SK-N-SH treated with all-trans-retinoic acid at 6 μM for 48 hours (cell line): ENCODE data around the gene DHCR24.

Source experiments
- ATAC-seq: fragments of 200-7000 bp; cut with Tn5 transposase; 3 replicates; pipeline ENCODE4 v1.9.1; 2020; ENCODE audit warnings: mild to moderate bottlenecking, moderate library complexity
- ARNTL ChIP-seq: fragments of 450-650 bp; formaldehyde crosslinking; IDR thresholded peaks from 2 replicates; pipeline ENCODE4 v1.5.0; 2020; ENCODE audit warnings: low read depth, mild to moderate bottlenecking, moderate library complexity, borderline replicate concordance
- BACH2 ChIP-seq: fragments of 250-450 bp; sonication (Bioruptor Pico); IDR thresholded peaks from 2 replicates; pipeline ENCODE4 v1.9.0; 2021; ENCODE audit warnings: mild to moderate bottlenecking, borderline replicate concordance
- CREB5 ChIP-seq: fragments of 250-450 bp; sonication (Bioruptor Pico); IDR thresholded peaks from 2 replicates; pipeline ENCODE4 v1.5.1; 2020; ENCODE audit warnings: low read depth, mild to moderate bottlenecking, moderate library complexity
- CSDC2 ChIP-seq: fragments of 250-450 bp; sonication (Bioruptor Pico); IDR thresholded peaks from 2 replicates; pipeline ENCODE4 v1.5.0; 2020; ENCODE audit warnings: mild to moderate bottlenecking, moderate library complexity
- CSRNP3 ChIP-seq: fragments of 250-450 bp; sonication (Bioruptor Pico); IDR thresholded peaks from 2 replicates; pipeline ENCODE4 v1.5.1; 2021; ENCODE audit warnings: mild to moderate bottlenecking, moderate library complexity
- ESRRG ChIP-seq: fragments of 250-450 bp; sonication (Bioruptor Pico); IDR thresholded peaks from 2 replicates; pipeline ENCODE4 v1.6.1; 2021; ENCODE audit warnings: mild to moderate bottlenecking
- GLIS3 ChIP-seq: fragments of 250-450 bp; sonication (Bioruptor Pico); IDR thresholded peaks from 2 replicates; pipeline ENCODE4 v1.5.0; 2020; ENCODE audit warnings: mild to moderate bottlenecking, moderate library complexity
- OSR1 ChIP-seq: fragments of 250-450 bp; sonication (Bioruptor Pico); IDR thresholded peaks from 2 replicates; pipeline ENCODE4 v1.8.0; 2022; ENCODE audit warnings: moderate library complexity, mild to moderate bottlenecking, inconsistent platforms
- PATZ1 ChIP-seq: fragments of 250-450 bp; sonication (Bioruptor Pico); IDR thresholded peaks from 2 replicates; pipeline ENCODE4 v1.8.0; 2020; ENCODE audit warnings: mild to moderate bottlenecking, moderate library complexity, borderline replicate concordance
- POU6F1 ChIP-seq: fragments of 250-450 bp; sonication (Bioruptor Pico); IDR thresholded peaks from 2 replicates; pipeline ENCODE4 v1.8.0; 2021; ENCODE audit warnings: low read depth, mild to moderate bottlenecking, moderate library complexity, borderline replicate concordance
- PPARA ChIP-seq: fragments of 250-450 bp; sonication (Bioruptor Pico); IDR thresholded peaks from 2 replicates; pipeline ENCODE4 v1.5.0; 2020; ENCODE audit warnings: mild to moderate bottlenecking, borderline replicate concordance
- RARB ChIP-seq: fragments of 250-450 bp; sonication (Bioruptor Pico); IDR thresholded peaks from 2 replicates; pipeline ENCODE4 v1.8.0; 2021; ENCODE audit warnings: mild to moderate bottlenecking, moderate library complexity
- SNAI2 ChIP-seq: fragments of 250-450 bp; sonication (Bioruptor Pico); IDR thresholded peaks from 2 replicates; pipeline ENCODE4 v1.5.0; 2020; ENCODE audit warnings: mild to moderate bottlenecking, moderate library complexity
- TCF4 ChIP-seq: fragments of 250-450 bp; sonication (Bioruptor Pico); IDR thresholded peaks from 2 replicates; pipeline ENCODE4 v1.8.0; 2021; ENCODE audit warnings: mild to moderate bottlenecking, moderate library complexity, borderline replicate concordance
- TOX ChIP-seq: fragments of 250-450 bp; sonication (Bioruptor Pico); IDR thresholded peaks from 2 replicates; pipeline ENCODE4 v1.8.0; 2021; ENCODE audit warnings: mild to moderate bottlenecking, moderate library complexity, borderline replicate concordance
- TSHZ2 ChIP-seq: fragments of 250-450 bp; sonication (Bioruptor Pico); IDR thresholded peaks from 2 replicates; pipeline ENCODE4 v1.5.0; 2020; ENCODE audit warnings: mild to moderate bottlenecking, moderate library complexity
- ZC3H10 ChIP-seq: fragments of 250-450 bp; sonication (Bioruptor Pico); IDR thresholded peaks from 2 replicates; pipeline ENCODE4 v1.5.1; 2021; ENCODE audit warnings: mild to moderate bottlenecking, moderate library complexity
- ZFP3 ChIP-seq: fragments of 250-450 bp; sonication (Bioruptor Pico); IDR thresholded peaks from 2 replicates; pipeline ENCODE4 v1.5.0; 2020; ENCODE audit warnings: mild to moderate bottlenecking, moderate library complexity
- ZFP30 ChIP-seq: fragments of 450-650 bp; formaldehyde crosslinking; IDR thresholded peaks from 2 replicates; pipeline ENCODE4 v1.5.0; 2022; ENCODE audit warnings: mild to moderate bottlenecking, moderate library complexity
- ZNF565 ChIP-seq: fragments of 450-650 bp; formaldehyde crosslinking; conservative IDR thresholded peaks from 2 replicates; pipeline ENCODE4 v1.5.0; 2020; ENCODE audit warnings: low read depth, mild to moderate bottlenecking, moderate library complexity
- ZNF70 ChIP-seq: fragments of 450-650 bp; formaldehyde crosslinking; IDR thresholded peaks from 2 replicates; pipeline ENCODE4 v1.5.0; 2020; ENCODE audit warnings: mild to moderate bottlenecking, moderate library complexity
- ZNF8 ChIP-seq: fragments of 450-650 bp; formaldehyde crosslinking; IDR thresholded peaks from 2 replicates; pipeline ENCODE4 v1.5.0; 2020; ENCODE audit warnings: mild to moderate bottlenecking, moderate library complexity

DHCR24 gene

GRCh38 chr1:54851406-54851805 is 35.6 kb downstream of the DHCR24 start:
- no peak for ATAC-seq
- TF ChIP-seq SNAI2 (no peak), RARB (no peak), ZFP30 (CRISPR knock-in tag) (no peak), GLIS3 (CRISPR knock-in tag) (no peak), ZFP3 (CRISPR knock-in tag) (no peak), ZNF8 (CRISPR knock-in tag) (no peak), BACH2 (CRISPR knock-in tag) (no peak), ZC3H10 (CRISPR knock-in tag) (no peak), ZNF565 (CRISPR knock-in tag) (no peak), TOX (CRISPR knock-in tag) (no peak), ESRRG (no peak), ARNTL (CRISPR knock-in tag) (no peak), TCF4 (CRISPR knock-in tag) (no peak), CREB5 (no peak), CSDC2 (no peak)

GRCh38 chr1:54850737-54851136 is 36.3 kb downstream of the DHCR24 start:
- no peak for ATAC-seq
- TF ChIP-seq CSRNP3 (no peak), ZNF8 (CRISPR knock-in tag) (no peak), ZNF565 (CRISPR knock-in tag) (no peak), ZC3H10 (CRISPR knock-in tag) (no peak), PATZ1 (no peak), ZFP30 (CRISPR knock-in tag) (no peak), ZNF70 (CRISPR knock-in tag) (no peak)

GRCh38 chr1:54850069-54850730 is 36.8 kb downstream of the DHCR24 start:
- TF ChIP-seq ESRRG = no peak
- no peak for TF ChIP-seq CSRNP3
- TF ChIP-seq ZNF565 (CRISPR knock-in tag) = no peak
- TF ChIP-seq CSDC2 = no peak
- no peak for TF ChIP-seq TSHZ2
- no peak for TF ChIP-seq RARB
- TF ChIP-seq TCF4 (CRISPR knock-in tag) = no peak
- TF ChIP-seq POU6F1 (CRISPR knock-in tag) = no peak
- TF ChIP-seq PPARA (CRISPR knock-in tag) = no peak
- no peak for TF ChIP-seq ZC3H10 (CRISPR knock-in tag)
- TF ChIP-seq OSR1 (CRISPR knock-in tag) = no peak
- peak; percentile 30 for ATAC-seq
